Mucosa of descending colon (tissue), 3 donors: Measurements from ENCODE around the gene COA1. TPM values are rescaled to one million over a fixed set of nuclear protein-coding genes. Genes with fewer than 3 reads are reported as not detected.

Experiments
- ATAC-seq: fragments of 200-7000 bp; cut with Tn5 transposase; one replicate; pipeline ENCODE4 v1.9.1; 2020; ENCODE audit warnings: mild to moderate bottlenecking, moderate library complexity
- DNase-seq, 3 donors: peaks; one replicate each; pipeline ENCODE4 v3.0.0-alpha.2; 2020
- H3K36me3 ChIP-seq: fragments of 200-600 bp; one replicate; pipeline ENCODE4 v1.8.0; 2021; ENCODE audit warnings: low read depth, mild to moderate bottlenecking
- H3K4me1 ChIP-seq: fragments of 200-600 bp; one replicate; pipeline ENCODE4 v1.8.0; 2021; ENCODE audit warnings: low read depth, mild to moderate bottlenecking
- H3K4me3 ChIP-seq: fragments of 200-600 bp; one replicate; pipeline ENCODE4 v1.8.0; 2021; ENCODE audit warnings: mild to moderate bottlenecking
- H3K9me3 ChIP-seq: fragments of 200-600 bp; one replicate; pipeline ENCODE4 v1.8.0; 2021; ENCODE audit warnings: mild to moderate bottlenecking
- intact Hi-C, 2 donors: fragments of 100-400 bp; cut with DNase I in 1 of 2; cut with micrococcal nuclease in 1 of 2; formaldehyde crosslinking; loops; one replicate each; pipeline versions ENCODE4 v1.11.0 to v1.11.1; 2022; cut with DNase I, micrococcal nuclease
- total RNA-seq, 3 donors: library from RNA; stranded (reverse); fragmentation: NEBNext Ultra II Directional in 2 of 3; extraction: Animal tissue kit (Norgen Biotek cat#: 25700) in 2 of 3; gene quantifications; one replicate each; pipeline versions ENCODE4 v1.2.1 to v1.2.4, GENCODE V29; 2021 to 2023
- TF ChIP-seq, protein P1 (sequence below): fragments of 200-600 bp; IDR thresholded peaks from one replicate; pipeline ENCODE4 v1.8.0; 2022; ENCODE audit warnings: antibody characterized with exemption, mild to moderate bottlenecking
- donor health status: DM: no; HTN: no; CAD: no; lungs with moderate emphysema.
- donor health status: DM: no; HTN: no; CAD: no.
- donor health status: DM: no; HTN: yes; CAD: no.

Gene COA1
- total RNA-seq, 3 donors from 2014 or later = 35.1 to 42.1 (median 38.8) TPM

DNA sequence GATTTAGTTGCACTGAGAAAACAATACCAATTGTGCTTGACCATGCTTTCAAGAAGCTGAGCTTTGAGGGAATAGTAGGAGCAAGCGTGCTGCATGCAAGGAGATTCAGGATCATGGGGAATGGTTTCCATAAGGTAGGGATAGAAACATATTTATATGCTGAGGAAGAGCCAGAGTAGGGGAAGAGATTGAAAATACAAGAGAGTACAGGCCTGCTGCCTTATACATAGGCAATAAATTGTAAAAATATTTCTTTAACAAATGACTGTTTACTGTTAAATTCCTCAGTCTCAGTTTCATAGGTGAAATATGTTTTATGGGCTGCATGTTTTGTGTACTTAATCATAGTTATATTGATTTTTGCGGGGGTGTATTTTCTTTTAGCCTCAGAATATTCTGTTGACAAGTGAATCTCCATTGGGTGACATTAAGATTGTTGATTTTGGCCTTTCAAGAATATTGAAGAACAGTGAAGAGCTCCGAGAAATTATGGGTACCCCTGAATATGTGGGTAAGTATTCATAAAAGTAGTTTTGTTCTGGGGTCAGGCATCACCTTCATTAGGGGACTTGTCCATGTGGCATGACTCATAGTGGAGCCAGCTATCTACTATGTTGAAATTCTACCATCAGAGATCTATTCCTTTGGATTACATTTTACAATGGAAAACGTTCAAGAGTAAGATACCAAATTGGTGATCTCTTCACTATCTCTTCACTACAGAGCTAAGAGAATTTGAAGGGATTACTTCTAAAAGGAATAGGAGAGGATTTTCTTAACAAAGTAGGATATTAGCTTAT, 109.9 kb downstream of the COA1 start:
- Histone ChIP-seq H3K9me3 (no peaks in the 10 kb centered on the region), H3K4me1 (no peaks in the 10 kb centered on the region), H3K4me3 (no peak overlapping the region), H3K36me3 (no peaks in the 10 kb centered on the region)
- no peak for ATAC-seq
- intact Hi-C loops = no loop called here
- TF ChIP-seq, protein P1, sequence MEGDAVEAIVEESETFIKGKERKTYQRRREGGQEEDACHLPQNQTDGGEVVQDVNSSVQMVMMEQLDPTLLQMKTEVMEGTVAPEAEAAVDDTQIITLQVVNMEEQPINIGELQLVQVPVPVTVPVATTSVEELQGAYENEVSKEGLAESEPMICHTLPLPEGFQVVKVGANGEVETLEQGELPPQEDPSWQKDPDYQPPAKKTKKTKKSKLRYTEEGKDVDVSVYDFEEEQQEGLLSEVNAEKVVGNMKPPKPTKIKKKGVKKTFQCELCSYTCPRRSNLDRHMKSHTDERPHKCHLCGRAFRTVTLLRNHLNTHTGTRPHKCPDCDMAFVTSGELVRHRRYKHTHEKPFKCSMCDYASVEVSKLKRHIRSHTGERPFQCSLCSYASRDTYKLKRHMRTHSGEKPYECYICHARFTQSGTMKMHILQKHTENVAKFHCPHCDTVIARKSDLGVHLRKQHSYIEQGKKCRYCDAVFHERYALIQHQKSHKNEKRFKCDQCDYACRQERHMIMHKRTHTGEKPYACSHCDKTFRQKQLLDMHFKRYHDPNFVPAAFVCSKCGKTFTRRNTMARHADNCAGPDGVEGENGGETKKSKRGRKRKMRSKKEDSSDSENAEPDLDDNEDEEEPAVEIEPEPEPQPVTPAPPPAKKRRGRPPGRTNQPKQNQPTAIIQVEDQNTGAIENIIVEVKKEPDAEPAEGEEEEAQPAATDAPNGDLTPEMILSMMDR = no peak
- DNase-seq = no peak

DNA sequence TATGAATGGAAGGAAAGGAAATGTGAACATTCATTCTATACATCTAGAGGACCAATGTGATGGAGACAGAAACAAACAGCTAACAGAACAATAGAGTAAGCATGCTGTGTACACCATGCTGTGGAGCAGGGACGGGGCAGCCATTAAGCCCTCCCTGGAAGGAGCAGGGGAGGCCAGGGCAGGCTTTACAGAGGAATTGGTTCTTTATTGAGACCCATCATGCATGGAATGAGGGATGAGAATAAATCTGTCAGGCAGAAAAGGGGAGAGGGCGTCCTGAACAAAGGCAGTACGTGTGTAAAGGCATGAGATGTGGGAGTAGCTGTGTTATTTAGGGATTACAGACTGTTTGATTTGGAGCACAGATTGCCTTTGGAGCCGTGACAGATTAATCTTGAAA, 111.2 kb downstream of the COA1 start:
- TF ChIP-seq, protein P1 = no peak
- ATAC-seq (no peak), DNase-seq (no peak)
- intact Hi-C loops = no loop called here
- Histone ChIP-seq H3K36me3 (peaks cover 4% of the 10 kb centered on the region), H3K4me3 (no peak overlapping the region), H3K9me3 (no peaks in the 10 kb centered on the region), H3K4me1 (no peaks in the 10 kb centered on the region)

DNA sequence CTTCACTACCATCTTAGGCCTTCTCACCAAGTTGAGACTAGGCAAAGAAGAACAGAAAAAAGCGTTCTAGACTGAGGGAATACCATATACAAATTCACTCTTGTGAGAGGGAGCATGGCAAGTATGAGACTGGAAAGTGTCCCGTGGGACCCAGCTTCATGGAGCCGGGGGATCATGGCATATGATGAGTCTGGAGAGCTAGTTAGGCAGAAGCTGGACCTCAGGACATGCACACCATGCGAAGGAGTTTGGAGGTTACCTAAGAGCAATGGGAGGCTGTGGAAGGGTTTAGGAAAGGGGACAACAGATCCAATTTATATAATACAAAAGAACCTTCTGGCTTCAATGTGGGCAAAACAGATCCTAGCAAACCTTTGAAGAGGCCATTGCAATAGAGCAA, 112.3 kb downstream of the COA1 start:
- intact Hi-C loops = no loop called here
- peaks cover 4% of the 10 kb centered on the region for H3K4me1 ChIP-seq
- DNase-seq (no peak), ATAC-seq (no peak)
- TF ChIP-seq, protein P1 = no peak
- H3K4me3 ChIP-seq = no peak overlapping the region
- peaks cover 4% of the 10 kb centered on the region for H3K36me3 ChIP-seq
- H3K9me3 ChIP-seq = no peaks in the 10 kb centered on the region

DNA sequence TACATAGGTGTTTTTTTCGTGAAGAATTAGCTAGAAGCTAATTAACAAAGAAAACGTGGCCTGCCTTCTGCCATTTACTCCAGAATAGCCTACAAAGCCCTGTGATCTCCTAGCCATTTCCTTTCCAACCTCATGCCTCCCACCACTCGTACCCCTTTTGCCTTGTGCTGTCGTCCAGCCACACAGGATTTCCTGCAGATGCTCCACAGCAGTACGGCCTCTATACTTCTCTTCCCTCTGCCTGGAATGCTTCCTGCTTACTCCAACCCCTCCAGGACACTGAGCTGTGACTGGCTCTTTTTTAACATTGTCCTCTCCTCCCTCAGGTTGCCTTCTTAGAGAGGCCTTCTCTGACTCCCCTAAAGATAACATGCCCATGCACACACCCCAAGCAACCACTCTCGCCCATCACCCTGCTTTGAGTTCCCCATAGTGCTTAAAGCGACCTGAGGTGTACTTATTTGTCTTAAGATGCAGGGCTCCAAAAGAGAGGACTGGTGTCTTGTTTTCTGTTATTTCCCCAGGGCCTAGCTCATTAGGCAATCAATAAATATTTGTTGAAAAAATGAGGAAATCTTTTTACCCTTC, 113.7 kb downstream of the COA1 start:
- TF ChIP-seq, protein P1 = no peak
- Histone ChIP-seq H3K4me1 (peaks cover 4% of the 10 kb centered on the region), H3K4me3 (no peak overlapping the region), H3K9me3 (no peaks in the 10 kb centered on the region), H3K36me3 (peaks cover 4% of the 10 kb centered on the region)
- ATAC-seq (no peak), DNase-seq (no peak)
- intact Hi-C loops = no loop called here

DNA sequence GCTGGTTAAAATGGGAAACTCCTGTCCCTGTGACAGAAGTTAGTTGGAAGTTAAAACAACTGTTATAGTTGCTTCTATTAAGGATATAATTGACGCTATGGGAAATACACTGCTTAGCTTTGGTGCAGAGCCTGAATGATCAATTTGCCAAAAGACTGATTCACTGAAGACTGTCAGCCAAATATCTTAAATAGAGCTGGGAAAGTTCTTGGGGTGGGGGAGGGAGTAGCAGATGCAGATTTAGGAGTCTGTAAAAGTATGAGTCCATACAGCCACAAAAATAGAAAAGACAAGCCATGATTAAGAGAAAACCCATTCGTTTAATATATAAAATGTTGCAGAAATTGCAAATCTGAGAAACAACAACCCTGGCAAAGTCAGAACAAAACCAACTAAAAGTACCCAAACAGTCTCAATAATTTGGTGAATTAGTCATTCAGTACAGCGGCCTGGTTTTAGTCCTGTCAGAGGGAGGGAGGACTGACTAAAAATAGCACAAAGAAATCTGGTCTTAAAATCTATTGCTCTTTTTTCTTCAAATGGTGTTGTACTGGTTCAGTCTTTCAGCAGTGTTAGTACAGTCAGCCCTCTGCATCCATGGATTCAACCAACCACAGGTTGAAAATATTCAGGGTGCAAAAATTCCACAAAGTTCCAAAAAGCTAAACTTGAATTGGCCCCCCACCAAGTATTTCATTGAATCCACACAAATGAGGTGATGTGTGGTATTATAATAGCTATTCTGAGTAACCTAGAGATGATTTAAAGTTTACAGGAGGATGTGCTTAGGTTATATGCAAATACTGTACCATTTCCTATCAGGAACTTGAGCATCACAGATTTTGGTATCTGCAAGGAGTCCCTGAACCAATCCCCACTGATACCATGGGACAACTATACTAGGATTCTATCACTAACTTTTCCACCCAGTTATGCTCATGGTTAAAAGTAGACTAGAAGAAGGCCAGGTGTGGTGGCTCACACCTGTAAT, 116.4 kb downstream of the COA1 start:
- peaks cover 4% of the 10 kb centered on the region for H3K4me1 ChIP-seq
- peaks cover 4% of the 10 kb centered on the region for H3K36me3 ChIP-seq
- TF ChIP-seq, protein P1 = no peak
- DNase-seq (no peak), ATAC-seq (no peak)
- no peaks in the 10 kb centered on the region for H3K9me3 ChIP-seq
- intact Hi-C loops = no loop called here
- H3K4me3 ChIP-seq = no peak overlapping the region
